HL-60 (cell line): ENCODE measurements around the gene GNG11.

Source experiments
- POLR2AphosphoS5 ChIP-seq: IDR thresholded peaks from 2 replicates; pipeline ENCODE4 v1.6.1; 2012; ENCODE audit warnings: low read depth
- REST ChIP-seq: IDR thresholded peaks from 2 replicates; pipeline ENCODE4 v1.6.1; 2012; ENCODE audit warnings: low read depth; ENCODE audit not compliant: insufficient replicate concordance
- TF ChIP-seq, protein P1 (sequence below): IDR thresholded peaks from one replicate; pipeline ENCODE4 v1.5.1; 2011; ENCODE audit warnings: low read length, control low read depth, inconsistent platforms; ENCODE audit not compliant: insufficient read depth

GRCh38 chr7:93933156-93933555 is 11.6 kb downstream of the GNG11 start:
- no peak for TF ChIP-seq POLR2AphosphoS5
- no peak for TF ChIP-seq REST
- TF ChIP-seq, protein P1, sequence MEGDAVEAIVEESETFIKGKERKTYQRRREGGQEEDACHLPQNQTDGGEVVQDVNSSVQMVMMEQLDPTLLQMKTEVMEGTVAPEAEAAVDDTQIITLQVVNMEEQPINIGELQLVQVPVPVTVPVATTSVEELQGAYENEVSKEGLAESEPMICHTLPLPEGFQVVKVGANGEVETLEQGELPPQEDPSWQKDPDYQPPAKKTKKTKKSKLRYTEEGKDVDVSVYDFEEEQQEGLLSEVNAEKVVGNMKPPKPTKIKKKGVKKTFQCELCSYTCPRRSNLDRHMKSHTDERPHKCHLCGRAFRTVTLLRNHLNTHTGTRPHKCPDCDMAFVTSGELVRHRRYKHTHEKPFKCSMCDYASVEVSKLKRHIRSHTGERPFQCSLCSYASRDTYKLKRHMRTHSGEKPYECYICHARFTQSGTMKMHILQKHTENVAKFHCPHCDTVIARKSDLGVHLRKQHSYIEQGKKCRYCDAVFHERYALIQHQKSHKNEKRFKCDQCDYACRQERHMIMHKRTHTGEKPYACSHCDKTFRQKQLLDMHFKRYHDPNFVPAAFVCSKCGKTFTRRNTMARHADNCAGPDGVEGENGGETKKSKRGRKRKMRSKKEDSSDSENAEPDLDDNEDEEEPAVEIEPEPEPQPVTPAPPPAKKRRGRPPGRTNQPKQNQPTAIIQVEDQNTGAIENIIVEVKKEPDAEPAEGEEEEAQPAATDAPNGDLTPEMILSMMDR: no peak
